Measurements from ENCODE around the gene PRKCI. TPM values are rescaled to one million over a fixed set of nuclear protein-coding genes. Genes with fewer than 3 reads are reported as not detected.

The PRKCI gene
- total and polyA plus RNA-seq, 9 of the 15 experiments (the other 6 are each of a cell fraction or from before 2014, with no cell fraction given), result 10.5 to 43.2 (median 31.4) TPM

GRCh38 chr3:170225166-170225565 is 2.9 kb downstream of the PRKCI start:
- H3K4me3 ChIP-seq, result no peak overlapping the region
- H3K4me1 ChIP-seq (replicated peaks in 1 of 2; ENCODE audit: control insufficient read depth in 2 of 2, insufficient read depth in 2 of 2, low read length in 2 of 2), result peaks cover 2 to 4% of the 10 kb centered on the region in 2 experiments; a peak in 3 of 5 replicates
- no peak overlapping the region for H3K9ac ChIP-seq (ENCODE audit: insufficient read depth in 1 of 2, low read depth in 2 of 2, low read length in 2 of 2)
- intact Hi-C loops (cut with micrococcal nuclease) (no loop called here), in situ Hi-C loops (cut with MboI) (no loop called here)
- peaks cover 69% of the 10 kb centered on the region for H3K79me2 ChIP-seq (ENCODE audit: control insufficient read depth, insufficient read depth, low read length)
- no peaks in the 10 kb centered on the region for H3K9me1 ChIP-seq (ENCODE audit: control insufficient read depth, insufficient read depth, low read length)
- POLR2A ChIA-PET, result interaction anchor here (1.0 to 1.8 kb wide), 2 partner anchors 13 to 45 kb away, joined by 3 to 6 read pairs; no protein-coding TSS in a partner anchor
- no peaks in the 10 kb centered on the region for H3K9me3 ChIP-seq (replicated peaks; ENCODE audit: control insufficient read depth, insufficient read depth, low read depth, low read length)
- no peak for FAIRE-seq
- no peaks in the 10 kb centered on the region for H3K27me3 ChIP-seq (ENCODE audit: control insufficient read depth in 2 of 2, insufficient read depth in 2 of 2, low read length in 2 of 2)
- no peak for DNase-seq (ENCODE audit: extremely low read depth in 1 of 4, low spot score in 3 of 4)
- H3K27ac ChIP-seq (ENCODE audit: extremely low read depth, low read depth, low read length), result no peak overlapping the region
- no TSS peak for BruUV-seq (replicated peaks)
- H4K20me1 ChIP-seq (replicated peaks; ENCODE audit: control insufficient read depth, insufficient read depth, low read length), result 0 out of 2 replicates have a peak, but pooled peaks cover 3% of the 10 kb centered on the region
- H2AFZ ChIP-seq (ENCODE audit: low read depth, low read length), result no peak overlapping the region
- ATAC-seq, result no peak
- TF ChIP-seq MCM3 (IDR thresholded peaks at IDR 0.05) (no peak), ZBTB26 (CRISPR knock-in tag; IDR thresholded peaks at IDR 0.05) (no peak), PPARD (CRISPR knock-in tag; IDR thresholded peaks at IDR 0.05) (no peak)
- WGBS (ENCODE audit: insufficient coverage, low coverage, missing lambda C conversion rate), result 92% methylated on average over 1 of the region's 1 CpG
- H3K4me2 ChIP-seq (ENCODE audit: insufficient read depth, low read length), result no peak overlapping the region
- peaks cover 2% of the 10 kb centered on the region; the same call in 1 of the 3 replicates for H3K36me3 ChIP-seq (ENCODE audit: control insufficient read depth, insufficient read depth, low read length)
- CTCF ChIA-PET (ENCODE audit: low intra/inter-chr PET ratio), result no interaction called here

- ATAC-seq, result no peak
- DNase-seq (ENCODE audit: extremely low read depth in 1 of 4, low spot score in 3 of 4), result no peak
- peaks cover 76% of the 10 kb centered on the region for H3K79me2 ChIP-seq (ENCODE audit: control insufficient read depth, insufficient read depth, low read length)
- ChIA-PET POLR2A (interaction anchor here (0.8 to 1.5 kb wide), 2 partner anchors 10 to 45 kb away, joined by 3 to 4 read pairs; partner anchors contain the start of gene PHC3), CTCF (ENCODE audit: low intra/inter-chr PET ratio) (no interaction called here)
- WGBS (ENCODE audit: insufficient coverage, low coverage, missing lambda C conversion rate), result 81% methylated on average over 1 of the region's 1 CpG
- H2AFZ ChIP-seq (ENCODE audit: low read depth, low read length), result no peak overlapping the region
- in situ Hi-C loops (cut with MboI) (no loop called here), intact Hi-C loops (cut with micrococcal nuclease) (no loop called here)
- H3K36me3 ChIP-seq (ENCODE audit: control insufficient read depth, insufficient read depth, low read length), result peaks cover 2% of the 10 kb centered on the region; the same call in 1 of the 3 replicates
- H4K20me1 ChIP-seq (replicated peaks; ENCODE audit: control insufficient read depth, insufficient read depth, low read length), result 0 out of 2 replicates have a peak, but pooled peaks cover 3% of the 10 kb centered on the region
- H3K9me1 ChIP-seq (ENCODE audit: control insufficient read depth, insufficient read depth, low read length), result no peaks in the 10 kb centered on the region
- H3K4me2 ChIP-seq (ENCODE audit: insufficient read depth, low read length), result no peak overlapping the region
- no peaks in the 10 kb centered on the region for H3K9me3 ChIP-seq (replicated peaks; ENCODE audit: control insufficient read depth, insufficient read depth, low read depth, low read length)
- peaks cover 0 to 2% of the 10 kb centered on the region in 2 experiments; a peak in 2 of 5 replicates for H3K4me1 ChIP-seq (replicated peaks in 1 of 2; ENCODE audit: control insufficient read depth in 2 of 2, insufficient read depth in 2 of 2, low read length in 2 of 2)
- no peak overlapping the region for H3K27ac ChIP-seq (ENCODE audit: extremely low read depth, low read depth, low read length)
- no peak overlapping the region for H3K4me3 ChIP-seq
- FAIRE-seq, result no peak
- H3K27me3 ChIP-seq (ENCODE audit: control insufficient read depth in 2 of 2, insufficient read depth in 2 of 2, low read length in 2 of 2), result no peaks in the 10 kb centered on the region
- H3K9ac ChIP-seq (ENCODE audit: insufficient read depth in 1 of 2, low read depth in 2 of 2, low read length in 2 of 2), result no peak overlapping the region
- BruUV-seq (replicated peaks), result no TSS peak
- TF ChIP-seq IRF1 (CRISPR knock-in tag; IDR thresholded peaks at IDR 0.05; ENCODE audit: borderline replicate concordance) (no peak), MYC (IDR thresholded peaks at IDR 0.05; ENCODE audit: low read depth, low read length) (no peak), MYC (CRISPR knock-in tag; IDR thresholded peaks at IDR 0.05; ENCODE audit: borderline replicate concordance, low read depth) (no peak), NCOA6 (IDR thresholded peaks at IDR 0.05) (no peak), PRMT5 (CRISPR knock-in tag; IDR thresholded peaks at IDR 0.05) (no peak), OTX1 (CRISPR knock-in tag; IDR thresholded peaks at IDR 0.05) (no peak), ZNF507 (tag; conservative IDR thresholded peaks at IDR 0.05) (no peak), ATF2 (CRISPR knock-in tag; IDR thresholded peaks at IDR 0.05) (no peak), HDAC8 (tag; IDR thresholded peaks at IDR 0.05) (no peak), HLTF (IDR thresholded peaks at IDR 0.05) (no peak), TCF3 (CRISPR knock-in tag; IDR thresholded peaks at IDR 0.05) (no peak)
These were observed 4.3 kb downstream of the PRKCI start for GRCh38 chr3:170226426-170226960.

All from K562 (cell line).